HG02610 (cell line): Measurements from ENCODE around the gene KIFC3.
"Not testable (repeated sequence)": the region's sequence is repeated elsewhere in the genome, so short reads cannot be mapped to it uniquely, and the experiment has no call there.

Experiments used
- ATAC-seq: cut with Tn5 transposase; IDR thresholded peaks from one replicate; pipeline ENCODE4 v1.9.1; 2021; ENCODE audit warnings: mild to moderate bottlenecking, moderate library complexity; ENCODE audit not compliant: unreplicated experiment

Gene KIFC3

DNA sequence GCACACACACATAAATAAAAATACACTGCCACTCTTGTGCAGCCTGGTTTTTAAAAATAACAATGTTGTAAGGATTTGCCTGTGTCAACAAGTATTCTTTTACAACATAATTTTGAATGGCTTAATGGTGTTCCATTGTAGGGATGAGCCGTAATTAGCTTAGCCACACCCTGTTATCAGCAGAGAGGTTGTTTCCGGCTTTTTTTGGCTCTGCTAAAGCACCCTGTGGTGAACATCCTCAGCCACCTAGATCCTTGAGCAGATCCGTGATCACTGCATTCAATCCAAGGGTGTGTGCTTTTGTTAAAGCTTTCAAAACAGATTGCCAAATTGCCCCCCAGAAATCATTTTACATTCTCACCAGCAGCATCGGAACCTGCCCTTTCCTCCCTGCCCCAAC is 59.7 kb downstream of the KIFC3 start:
- no peak for ATAC-seq

DNA sequence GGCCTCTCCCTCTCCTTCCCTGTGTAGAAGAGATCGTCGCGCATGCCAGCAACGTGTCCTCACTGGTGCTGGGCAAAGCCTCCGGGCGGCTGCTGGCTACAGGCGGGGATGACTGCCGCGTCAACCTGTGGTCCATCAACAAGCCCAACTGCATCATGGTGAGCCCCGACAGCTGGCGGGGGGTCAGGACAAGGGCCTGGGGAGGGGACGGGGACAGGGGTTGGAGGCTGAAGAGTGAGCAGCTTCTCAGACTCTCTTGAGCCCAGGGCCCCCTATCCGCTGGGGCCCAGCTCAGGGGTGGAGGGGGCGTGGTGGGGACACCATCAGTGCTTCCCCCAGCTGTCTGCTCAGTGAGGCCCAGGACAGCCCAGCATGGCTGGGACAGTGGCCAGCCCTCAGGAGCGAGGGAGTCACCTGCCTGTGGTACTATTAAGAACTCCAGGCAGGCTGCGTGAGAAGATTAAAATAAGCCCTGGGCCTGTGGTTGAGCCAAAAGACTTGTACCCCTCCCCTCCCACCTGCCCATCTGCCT is 60.6 kb downstream of the KIFC3 start:
- ATAC-seq: no peak

DNA sequence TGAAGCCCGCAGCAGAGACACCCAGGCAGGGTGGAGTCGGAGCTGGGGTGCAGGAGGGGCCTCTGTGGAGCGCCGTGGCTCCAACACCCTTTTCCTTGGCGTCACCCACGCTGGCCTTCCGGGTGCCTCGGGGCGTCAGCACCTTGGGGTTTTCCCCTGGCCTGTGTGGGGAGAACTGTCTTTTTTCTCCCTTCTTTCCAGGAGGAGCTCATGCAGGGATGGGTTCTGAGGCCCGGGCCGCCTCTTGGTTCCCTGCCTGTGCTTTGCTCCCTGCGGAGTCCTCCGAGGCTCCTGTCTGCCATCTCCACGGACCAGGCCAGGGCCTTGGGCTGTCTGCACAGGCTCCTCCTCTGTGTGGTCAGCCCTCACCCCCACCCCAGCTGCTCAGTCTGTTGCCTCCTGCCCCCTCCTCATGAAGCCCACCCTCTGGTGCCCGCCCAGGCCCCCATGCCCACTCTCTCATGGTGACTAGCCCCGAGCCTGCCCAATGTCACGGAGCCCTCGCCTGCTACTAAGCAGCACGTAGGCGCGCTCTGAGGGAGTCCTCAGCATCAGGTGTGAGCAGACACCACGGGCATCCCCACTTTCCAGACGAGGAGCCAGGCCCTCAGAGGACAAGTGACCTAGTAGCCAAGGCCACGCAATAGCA is 61.7 kb downstream of the KIFC3 start:
- no peak for ATAC-seq

DNA sequence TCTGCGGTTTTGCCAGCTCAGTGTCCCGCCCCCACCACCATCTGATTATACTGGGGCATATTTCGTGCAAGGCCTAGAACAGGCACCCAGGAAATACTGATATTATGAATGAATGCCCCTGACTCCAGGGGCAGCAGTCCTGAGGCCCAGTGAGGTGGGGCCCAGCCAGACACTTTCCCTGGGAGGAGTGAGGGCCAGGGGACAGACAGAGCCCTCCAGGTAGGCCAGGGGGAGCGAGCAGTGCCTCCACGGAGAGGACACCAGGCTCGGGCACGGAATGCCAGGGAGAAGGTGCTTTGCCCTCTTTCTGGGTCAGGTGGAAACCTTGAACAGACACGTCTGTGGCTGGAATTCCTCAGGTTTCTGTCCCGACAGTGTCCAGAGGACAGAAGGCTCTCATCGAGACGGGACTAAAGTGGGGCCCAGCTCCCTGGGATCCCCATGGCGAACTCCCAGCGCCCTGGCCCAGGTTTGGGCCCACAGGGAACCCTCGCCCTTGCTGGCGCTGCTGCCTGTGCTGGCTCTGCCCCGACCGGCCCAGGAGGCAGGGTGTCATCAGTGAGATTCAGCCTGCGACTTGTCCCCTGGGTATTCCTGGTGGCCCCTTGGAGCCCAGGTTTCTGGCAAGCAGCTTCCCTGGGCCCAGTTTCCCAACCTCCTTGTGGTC is 62.4 kb downstream of the KIFC3 start:
- no peak for ATAC-seq

DNA sequence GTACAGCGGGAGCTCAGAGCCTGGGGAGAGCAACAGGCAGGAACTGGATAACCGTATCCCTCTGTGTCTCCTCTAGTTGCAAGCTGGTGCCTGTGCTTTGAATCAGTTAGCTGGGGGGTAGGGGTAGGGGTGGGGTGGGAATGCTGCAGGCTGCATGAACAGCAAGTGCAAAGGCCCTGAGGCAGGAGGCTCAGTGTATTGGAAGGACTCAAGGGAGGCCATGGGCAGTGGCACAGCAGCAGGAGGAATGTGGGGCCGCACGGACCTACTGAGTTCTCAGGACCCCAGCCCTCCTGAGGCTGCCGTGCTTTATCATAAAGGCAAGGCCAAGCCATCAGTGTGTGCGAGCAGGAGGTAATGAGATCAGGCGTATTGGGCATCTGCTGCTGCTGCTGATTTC is 63.4 kb downstream of the KIFC3 start:
- ATAC-seq: no peak

DNA sequence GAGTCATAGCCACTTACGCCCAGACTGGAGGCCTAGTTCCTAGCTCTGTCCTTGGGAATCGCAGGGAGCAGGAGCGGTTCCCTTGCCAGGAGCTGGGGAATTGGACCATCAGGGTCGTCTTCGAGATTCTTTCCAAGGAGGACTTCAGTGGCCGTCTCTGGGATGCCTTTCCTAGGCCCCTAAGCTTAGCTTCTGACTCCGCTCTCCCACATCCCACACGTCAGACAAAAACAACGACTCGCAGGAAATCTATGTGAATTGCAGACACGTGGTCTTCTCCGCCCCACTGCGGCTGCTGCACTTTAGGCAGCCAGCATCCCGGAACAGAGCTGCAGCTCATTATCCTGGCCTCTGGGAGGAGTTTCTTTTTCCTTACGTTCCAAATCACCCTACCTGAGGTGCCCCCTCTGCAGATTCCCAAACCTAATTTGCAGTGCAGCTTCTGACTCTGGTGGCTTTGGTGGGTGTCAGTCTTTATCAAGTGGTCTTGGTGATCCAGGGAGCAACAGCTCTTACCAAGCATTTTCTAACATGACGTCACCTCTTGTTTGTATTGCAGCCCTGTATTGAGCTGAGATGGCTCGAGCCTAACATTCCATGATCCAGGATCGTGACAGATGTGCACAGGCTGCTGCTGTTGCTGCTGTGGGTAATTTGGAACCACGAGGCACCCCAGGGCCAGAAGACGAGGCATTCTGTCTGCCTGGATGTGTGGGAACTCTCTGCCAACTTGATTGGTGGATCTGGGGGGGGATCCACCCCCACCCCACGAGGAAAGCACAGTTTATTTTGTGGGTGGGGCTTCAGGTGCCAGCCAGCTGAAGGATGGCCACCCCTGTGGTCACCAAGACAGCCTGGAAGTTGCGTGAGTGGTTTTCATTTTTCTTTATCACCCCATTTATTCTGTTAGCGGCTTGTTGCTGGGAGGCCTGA is 65.6 kb downstream of the KIFC3 start:
- no peak for ATAC-seq

DNA sequence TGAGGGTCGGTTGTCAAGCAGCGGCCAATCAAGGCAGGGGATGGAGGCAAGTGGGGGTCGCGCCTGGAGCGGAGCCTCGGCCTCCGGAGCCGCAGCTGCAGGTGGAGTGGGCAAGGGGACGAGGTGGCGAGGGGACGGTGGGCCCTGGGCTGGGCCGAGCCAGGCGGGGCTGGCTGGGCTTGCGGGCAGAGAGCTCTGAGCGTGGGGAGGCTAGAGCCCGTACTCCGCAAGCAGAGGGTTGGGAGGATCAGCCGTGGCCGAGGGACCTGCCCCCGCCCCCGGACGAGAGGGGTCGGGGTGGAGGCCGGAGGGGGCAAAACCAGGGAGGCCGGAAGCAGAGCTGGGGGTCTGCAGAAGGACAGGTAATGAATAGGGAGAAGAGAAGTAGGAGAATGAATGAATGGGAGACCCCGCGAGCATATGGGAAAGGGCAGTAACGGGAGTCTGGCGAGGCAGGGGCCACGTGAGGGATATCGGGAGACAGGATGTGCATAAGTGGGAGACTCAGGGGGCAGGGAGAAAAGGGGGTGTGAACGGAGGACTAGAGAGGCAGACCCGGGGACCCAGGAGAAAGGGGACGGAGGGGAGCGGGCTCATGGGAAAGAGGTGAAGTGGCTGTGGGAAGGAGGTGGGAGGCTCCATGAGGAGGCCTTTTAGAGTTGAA is 66.4 kb downstream of the KIFC3 start, which contains the start of gene KATNB1:
KATNB1 (plus strand) TSS at position 16 of the 664 bp plus-strand sequence. CDS start 1,474 bp downstream, outside the sequence.
- ATAC-seq: no peak

DNA sequence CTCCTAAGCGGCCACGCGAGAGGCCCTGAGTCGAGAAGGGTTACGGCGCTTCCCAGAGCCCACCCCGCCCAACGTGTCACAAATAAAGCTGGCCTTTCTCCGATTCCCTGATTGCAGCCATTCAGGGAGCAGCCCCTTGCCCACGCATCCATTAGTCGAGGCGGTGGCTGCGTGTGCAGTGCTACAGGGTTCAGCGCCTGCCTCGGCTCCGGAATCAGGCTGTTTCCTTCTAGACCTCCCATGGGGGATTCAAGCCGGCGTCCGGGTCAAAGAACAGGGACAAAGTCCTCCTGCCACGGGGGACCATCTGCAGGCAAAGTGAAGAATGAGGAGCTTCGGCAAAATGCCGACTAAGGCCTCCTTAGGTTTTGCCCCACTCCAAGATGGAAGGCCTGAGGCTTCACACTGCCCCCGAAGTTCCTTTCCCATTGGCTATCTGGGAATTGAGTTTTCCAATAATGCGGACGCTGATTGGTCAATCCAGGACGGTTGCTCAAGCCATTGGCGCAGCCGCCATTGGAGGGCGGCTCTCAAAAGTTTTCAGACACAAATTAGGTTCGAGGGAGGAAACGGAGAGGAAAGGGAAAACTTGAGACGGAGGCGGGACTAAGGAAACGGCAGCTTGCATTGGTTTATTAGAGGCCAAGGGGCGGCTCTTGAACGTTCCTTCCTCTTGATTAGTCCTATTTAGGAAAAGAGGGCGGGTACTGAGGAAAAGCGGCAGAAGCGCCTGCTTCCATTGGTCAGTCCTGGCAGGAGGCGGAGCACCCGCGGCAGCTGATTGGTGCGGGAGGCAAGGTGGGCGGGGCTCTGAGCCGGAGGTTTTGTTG is 67.2 kb downstream of the KIFC3 start:
- ATAC-seq: peak; percentile 93

DNA sequence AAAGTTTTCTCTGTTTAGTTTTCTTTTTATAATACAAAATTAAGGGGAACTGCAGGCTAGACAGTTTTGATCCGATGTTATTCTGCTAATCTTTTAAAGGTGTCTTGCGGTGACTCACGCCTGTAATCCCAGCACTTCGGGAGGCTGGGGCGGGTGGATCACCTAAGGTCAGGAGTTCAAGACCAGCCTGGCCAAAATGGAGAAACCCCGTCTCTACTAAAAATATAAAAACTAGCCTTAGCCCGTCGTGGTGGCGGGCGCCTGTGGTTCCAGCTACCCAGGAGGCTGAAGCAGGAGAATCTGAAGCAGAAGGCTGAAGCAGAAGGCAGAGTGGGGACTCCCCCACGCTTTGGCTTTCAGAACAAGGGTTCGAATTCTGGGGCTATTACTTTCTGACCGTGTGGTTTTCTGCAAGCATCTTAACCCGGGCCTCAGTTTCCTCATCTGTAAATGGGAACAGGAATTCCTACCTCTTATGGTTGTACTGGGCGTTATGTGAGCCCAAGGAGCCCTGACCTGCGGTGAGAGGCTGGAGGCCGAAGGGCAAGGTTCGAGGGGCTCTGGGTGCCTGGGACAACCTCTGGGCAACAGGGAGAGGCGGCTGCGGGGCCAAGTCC is 67.9 kb downstream of the KIFC3 start:
- no peak for ATAC-seq

DNA sequence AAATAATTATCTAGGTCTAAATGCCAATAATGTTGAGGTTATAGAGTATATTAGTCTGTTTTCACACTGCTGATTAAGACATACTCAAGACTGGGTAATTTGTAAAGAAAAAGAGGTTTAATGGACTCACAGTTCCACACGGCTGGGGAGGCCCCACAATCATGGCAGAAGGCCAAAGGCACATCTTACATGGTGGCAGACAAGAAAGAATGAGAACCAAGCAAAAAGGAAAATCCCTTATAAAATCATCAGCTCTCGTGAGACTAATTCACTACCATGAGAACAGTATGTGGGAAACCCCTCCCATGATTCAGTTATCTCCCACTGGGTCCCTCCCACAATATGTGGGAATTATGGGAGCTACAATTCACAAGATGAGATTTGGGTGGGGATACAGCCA is 69.6 kb downstream of the KIFC3 start:
- ATAC-seq: no peak

DNA sequence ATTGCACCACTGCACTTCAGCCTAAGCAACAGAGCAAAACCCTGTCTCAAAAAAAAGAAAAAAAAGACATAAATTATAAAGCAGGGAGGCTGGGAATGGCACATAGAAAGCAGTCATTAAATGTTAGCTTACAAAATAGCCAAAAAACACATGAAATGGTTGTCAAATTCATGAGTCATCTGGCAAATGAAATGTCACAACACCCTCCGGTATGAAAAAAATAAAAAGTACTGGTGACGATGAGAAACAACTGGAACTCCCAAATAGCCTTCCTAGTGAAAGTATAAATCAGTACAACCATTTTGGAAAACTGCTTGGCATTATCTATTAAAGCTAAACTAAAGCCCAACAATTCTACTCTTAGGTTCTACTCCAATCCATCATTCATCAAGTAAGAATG is 70.3 kb downstream of the KIFC3 start:
- no peak for ATAC-seq

DNA sequence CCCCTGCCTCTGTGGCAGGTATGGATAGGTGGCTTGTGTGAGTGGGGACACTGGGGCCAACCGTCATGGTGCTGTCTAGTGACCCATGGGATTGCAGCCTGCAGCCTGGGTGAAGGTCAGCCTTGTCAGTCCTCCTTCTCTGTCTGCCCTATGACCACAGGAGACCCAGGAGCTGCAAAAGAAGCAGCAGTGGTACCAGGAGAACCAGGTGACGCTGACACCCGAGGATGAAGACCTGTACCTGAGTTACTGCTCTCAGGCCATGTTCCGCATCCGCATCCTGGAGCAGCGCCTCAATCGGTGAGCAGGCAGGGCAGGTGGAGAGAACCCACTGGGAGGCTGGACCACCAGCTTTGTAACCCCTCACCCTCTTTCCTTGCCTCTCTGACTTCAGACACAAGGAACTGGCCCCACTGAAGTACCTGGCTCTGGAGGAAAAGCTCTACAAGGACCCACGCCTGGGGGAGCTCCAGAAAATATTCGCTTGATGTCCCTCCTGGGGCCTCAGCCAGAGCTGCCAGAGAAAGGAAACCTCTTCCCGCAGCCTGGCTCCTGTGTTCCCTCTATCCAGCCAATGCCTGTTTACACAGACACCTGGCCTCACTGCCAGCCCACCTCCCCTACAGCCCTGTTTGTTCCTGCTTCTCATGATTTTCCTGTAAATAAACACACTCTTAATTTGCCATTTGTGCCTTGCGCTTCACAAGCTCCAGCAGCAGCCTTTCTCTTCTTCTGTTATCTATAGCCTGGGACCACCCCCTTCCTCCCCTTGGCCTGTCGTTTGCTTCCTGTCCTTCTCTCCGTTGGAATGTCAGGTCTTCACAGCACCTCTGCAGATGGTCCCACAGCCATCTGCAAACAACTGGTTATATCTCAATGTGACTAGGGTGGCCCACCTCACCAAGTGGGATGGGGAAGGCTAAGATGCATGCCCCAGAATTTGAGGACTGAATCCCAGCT is 71.2 kb downstream of the KIFC3 start:
- ATAC-seq: no peak

DNA sequence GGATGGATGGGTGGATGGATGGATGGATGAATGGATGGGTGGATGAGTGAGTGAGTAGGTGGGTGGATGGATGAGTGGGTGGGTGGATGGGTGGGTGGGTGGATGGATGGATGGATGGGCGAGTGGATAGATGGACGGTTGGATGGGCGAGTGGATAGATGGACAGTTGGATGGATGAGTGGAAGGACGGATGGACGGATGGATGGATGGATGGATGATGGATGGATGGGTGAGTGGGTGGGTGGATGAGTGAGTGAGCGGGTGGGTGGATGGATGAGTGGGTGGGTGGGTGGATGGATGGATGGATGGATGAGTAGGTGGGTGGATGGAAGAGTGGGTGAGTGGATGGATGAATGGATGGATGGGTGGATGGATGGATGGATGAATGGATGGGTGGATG is 72.4 kb downstream of the KIFC3 start:
- ATAC-seq: not testable (repeated sequence)

DNA sequence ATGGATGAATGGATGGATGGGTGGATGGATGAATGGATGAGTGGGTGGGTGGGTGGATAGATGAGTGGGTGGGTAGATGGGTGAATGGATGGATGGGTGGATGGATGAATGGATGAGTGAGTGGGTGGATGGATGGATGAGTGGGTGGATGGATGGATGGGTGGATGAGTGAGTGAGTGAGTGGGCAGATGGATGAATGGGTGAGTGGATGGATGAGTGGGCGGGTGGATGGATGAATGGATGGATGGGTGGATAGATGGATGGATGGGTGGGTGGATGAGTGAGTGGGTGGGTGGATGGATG is 73.2 kb downstream of the KIFC3 start:
- ATAC-seq: no peak

DNA sequence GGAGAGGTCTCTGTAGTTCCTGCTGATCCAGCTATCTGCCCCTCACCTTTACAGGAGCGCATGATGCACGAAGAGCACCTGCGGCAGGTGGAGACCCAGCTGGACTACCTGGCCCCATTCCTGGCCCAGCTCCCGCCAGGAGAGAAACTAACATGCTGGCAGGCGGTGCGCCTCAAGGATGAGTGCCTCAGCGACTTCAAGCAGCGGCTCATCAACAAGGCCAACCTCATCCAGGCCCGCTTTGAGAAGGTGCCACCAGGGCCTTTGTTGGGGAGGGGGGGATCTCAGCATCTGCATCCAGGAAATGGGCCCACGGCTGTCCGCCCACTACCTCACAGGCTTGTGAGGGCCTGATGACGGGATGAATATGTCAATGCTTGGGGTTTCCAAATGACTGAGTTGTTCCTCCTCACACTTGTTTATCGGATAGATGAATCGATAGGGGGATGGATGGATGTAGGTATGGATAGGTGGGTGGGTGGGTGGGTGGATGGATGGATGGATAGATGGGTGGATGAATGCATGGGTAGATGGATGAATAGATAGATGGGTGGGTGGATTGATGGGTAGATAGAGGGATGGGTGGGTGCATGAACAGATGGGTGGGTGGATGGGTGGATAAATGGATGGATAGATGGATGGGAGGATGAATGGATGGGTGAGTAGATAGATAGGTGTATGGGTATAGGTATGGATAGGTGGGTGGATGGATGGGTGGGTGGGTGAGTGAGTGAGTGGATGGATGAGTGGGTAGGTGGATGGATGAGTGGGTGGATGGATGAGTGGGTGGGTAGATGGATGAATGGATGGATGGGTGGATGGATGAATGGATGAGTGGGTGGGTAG is 73.7 kb downstream of the KIFC3 start:
- no peak for ATAC-seq

DNA sequence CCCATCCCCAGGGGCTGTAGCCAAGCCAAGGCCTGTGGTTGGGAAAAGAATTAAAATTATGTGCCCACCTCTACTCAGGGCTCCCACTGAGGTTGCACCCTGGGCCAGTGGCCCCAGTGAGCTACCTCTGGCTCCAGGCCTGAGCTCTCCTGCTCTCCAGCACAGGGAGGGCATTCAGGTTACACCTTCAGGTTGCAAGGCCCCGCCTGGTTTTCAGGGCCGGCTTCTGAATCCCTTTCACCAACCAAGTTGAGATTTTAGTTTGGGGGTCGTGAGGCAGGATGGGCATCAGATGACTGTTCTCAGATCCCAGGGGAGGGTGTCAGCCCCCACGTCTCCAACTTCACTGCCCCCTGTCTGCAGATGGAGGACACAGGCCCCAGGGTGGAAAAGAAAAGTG is 74.7 kb downstream of the KIFC3 start:
- ATAC-seq: no peak

DNA sequence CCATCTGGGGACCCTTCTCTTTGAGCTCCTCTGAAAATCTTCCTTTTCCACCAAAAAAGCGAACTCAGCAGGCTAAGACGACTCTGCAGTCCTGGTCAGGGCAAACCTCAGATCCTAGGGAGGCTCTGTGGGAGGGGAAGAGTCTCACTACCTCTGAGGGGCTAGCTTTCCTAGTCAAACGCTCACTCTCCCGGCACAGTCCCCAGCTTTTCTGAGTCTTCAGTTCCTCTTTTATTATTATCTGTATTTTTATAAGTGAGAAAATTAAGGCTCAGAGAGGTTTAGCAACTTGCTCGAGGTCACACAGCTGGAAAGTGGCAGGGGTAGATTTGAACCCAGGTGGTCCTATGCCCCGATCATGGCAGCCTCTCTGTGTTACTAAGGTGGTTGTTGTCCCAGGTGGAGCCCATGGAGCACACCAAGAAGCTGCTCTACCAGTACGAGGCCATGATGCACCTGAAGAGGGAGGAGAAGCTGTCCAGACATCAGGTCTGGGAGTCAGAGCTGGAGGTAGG is 75.8 kb downstream of the KIFC3 start:
- no peak for ATAC-seq

DNA sequence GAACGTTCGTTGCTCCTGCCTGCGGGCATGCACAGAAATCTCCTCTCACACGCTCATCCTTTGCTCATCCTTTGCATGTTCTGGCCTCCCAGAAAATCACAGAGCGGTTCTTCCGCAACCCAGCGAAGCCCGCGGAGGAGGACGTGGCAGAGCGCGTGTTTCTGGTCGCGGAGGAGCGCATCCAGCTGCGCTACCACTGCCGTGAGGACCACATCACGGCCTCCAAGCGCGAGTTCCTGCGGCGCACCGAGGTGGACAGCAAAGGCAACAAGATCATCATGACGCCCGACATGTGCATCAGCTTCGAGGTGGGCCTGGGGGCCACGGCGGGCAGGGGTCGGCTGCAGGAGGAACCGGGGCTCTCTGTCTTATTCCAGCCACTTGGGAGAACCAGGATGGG is 76.3 kb downstream of the KIFC3 start:
- ATAC-seq: no peak
